ENCODE results near the gene ASH1L.

Gene ASH1L

GRCh38 chr1:155609515-155610256 lies 47.1 kb upstream of the ASH1L start, which contains the start of gene MSTO1 (continued):
- no peak for TF ChIP-seq ZNF155 (tag by site-specific recombination; IDR thresholded peaks at IDR 0.05)
- no peak for TF ChIP-seq ZNF621 (tag by site-specific recombination; IDR thresholded peaks at IDR 0.05)
- no peak for TF ChIP-seq ZNF140 (tag by site-specific recombination; IDR thresholded peaks at IDR 0.05)

- CTCF ChIA-PET: no interaction called here
These were observed 46.3 kb upstream of the ASH1L start for GRCh38 chr1:155608888-155609225.

More at GRCh38 chr1:155608888-155609225, 46.3 kb upstream of the ASH1L start:
- POLR2A ChIA-PET: interaction anchor here (0.9 kb wide), 1 partner anchor 335 kb away, joined by 4 read pairs; the partner anchor contains the start of gene CLK2
- H3K36me3 ChIP-seq (ENCODE audit: control insufficient read depth in 2 of 2, insufficient read depth in 1 of 2, low read length in 2 of 2): peaks cover 0 to 19% of the 10 kb centered on the region in 2 experiments; a peak in 1 of 3 replicates
- TF ChIP-seq ZNF670 (tag by site-specific recombination; IDR thresholded peaks at IDR 0.05; ENCODE audit: low read depth) (no peak), ZNF664 (tag by site-specific recombination; IDR thresholded peaks at IDR 0.05) (no peak), ZNF645 (tag by site-specific recombination; IDR thresholded peaks at IDR 0.05) (no peak), ZBTB17 (tag by site-specific recombination; IDR thresholded peaks at IDR 0.05) (no peak), ZNF175 (tag by site-specific recombination; IDR thresholded peaks at IDR 0.05) (no peak), ZNF48 (tag by site-specific recombination; IDR thresholded peaks at IDR 0.05) (no peak), PRDM10 (tag by site-specific recombination; IDR thresholded peaks at IDR 0.05) (no peak), ZBTB48 (tag by site-specific recombination; IDR thresholded peaks at IDR 0.05) (no peak), ZNF580 (tag by site-specific recombination; IDR thresholded peaks at IDR 0.05) (no peak), GFI1B (tag by site-specific recombination; IDR thresholded peaks at IDR 0.05) (no peak), GLI4 (tag by site-specific recombination; IDR thresholded peaks at IDR 0.05) (no peak), ZBTB1 (tag by site-specific recombination; IDR thresholded peaks at IDR 0.05) (no peak), ZIC2 (tag by site-specific recombination; IDR thresholded peaks at IDR 0.05) (no peak), ZBTB6 (tag by site-specific recombination; IDR thresholded peaks at IDR 0.05) (no peak)
- TF ChIP-seq, protein P1, sequence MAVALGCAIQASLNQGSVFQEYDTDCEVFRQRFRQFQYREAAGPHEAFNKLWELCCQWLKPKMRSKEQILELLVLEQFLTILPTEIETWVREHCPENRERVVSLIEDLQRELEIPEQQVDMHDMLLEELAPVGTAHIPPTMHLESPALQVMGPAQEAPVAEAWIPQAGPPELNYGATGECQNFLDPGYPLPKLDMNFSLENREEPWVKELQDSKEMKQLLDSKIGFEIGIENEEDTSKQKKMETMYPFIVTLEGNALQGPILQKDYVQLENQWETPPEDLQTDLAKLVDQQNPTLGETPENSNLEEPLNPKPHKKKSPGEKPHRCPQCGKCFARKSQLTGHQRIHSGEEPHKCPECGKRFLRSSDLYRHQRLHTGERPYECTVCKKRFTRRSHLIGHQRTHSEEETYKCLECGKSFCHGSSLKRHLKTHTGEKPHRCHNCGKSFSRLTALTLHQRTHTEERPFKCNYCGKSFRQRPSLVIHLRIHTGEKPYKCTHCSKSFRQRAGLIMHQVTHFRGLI (tag by site-specific recombination; IDR thresholded peaks at IDR 0.05): no peak
- no peak overlapping the region for H3K27ac ChIP-seq (ENCODE audit: extremely low read depth, low read depth, low read length)
- no peaks in the 10 kb centered on the region for H3K9me3 ChIP-seq (ENCODE audit: control insufficient read depth, insufficient read depth, low read depth, low read length)
- H3K4me3 ChIP-seq (ENCODE audit: low read depth, low read length): no peak overlapping the region
- H3K4me1 ChIP-seq (ENCODE audit: control insufficient read depth, insufficient read depth, low read length): no peaks in the 10 kb centered on the region
